NB4 (cell line): ENCODE results near the gene DCLRE1B.
A peak's percentile ranks its signal among the peaks of the same experiment; 100 is the strongest.

Source experiments
- DNase-seq: peaks from one replicate; pipeline ENCODE4 v3.0.0; 2010; ENCODE audit warnings: low read depth
- H3K4me3 ChIP-seq: one replicate; pipeline ENCODE4 v1.5.1; 2011; ENCODE audit warnings: mild to moderate bottlenecking, low read depth, low read length, moderate library complexity
- CTCF ChIP-seq: IDR thresholded peaks from one replicate; pipeline ENCODE4 v1.5.1; 2012; ENCODE audit warnings: low read depth, low read length
- MAX ChIP-seq: IDR thresholded peaks from 2 replicates; pipeline ENCODE4 v1.6.1; 2011; ENCODE audit warnings: low read depth, low read length
- MYC ChIP-seq: IDR thresholded peaks from 2 replicates; pipeline ENCODE4 v1.6.1; 2011; ENCODE audit warnings: low read depth, low read length
- POLR2A ChIP-seq: IDR thresholded peaks from 2 replicates; pipeline ENCODE4 v1.6.1; 2011; ENCODE audit warnings: mild to moderate bottlenecking; ENCODE audit not compliant: insufficient read length; ENCODE audit errors: extremely low read depth

The DCLRE1B gene

DNA sequence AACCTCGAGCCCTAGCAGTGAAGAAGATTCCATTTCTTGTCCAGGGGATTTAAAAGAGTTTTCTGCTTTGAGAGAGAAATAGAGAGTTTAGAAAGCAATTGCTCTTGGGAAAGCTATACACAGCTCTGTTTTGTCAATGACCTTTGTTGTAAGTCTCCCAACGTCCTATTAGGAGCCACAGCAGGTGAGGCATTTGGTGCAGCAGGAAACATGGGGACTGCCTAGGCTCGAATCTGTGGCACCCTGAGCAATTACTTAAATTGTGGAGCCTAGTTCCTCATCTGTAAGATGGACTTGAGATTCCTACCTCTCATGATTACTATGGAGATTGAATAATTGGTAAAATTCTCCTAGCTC, 8.2 kb downstream of the DCLRE1B start:
- no peak for DNase-seq
- TF ChIP-seq MAX: no peak
- TF ChIP-seq CTCF: no peak
- TF ChIP-seq POLR2A: no peak
- no peak for TF ChIP-seq MYC
- no peak overlapping the region for H3K4me3 ChIP-seq

DNA sequence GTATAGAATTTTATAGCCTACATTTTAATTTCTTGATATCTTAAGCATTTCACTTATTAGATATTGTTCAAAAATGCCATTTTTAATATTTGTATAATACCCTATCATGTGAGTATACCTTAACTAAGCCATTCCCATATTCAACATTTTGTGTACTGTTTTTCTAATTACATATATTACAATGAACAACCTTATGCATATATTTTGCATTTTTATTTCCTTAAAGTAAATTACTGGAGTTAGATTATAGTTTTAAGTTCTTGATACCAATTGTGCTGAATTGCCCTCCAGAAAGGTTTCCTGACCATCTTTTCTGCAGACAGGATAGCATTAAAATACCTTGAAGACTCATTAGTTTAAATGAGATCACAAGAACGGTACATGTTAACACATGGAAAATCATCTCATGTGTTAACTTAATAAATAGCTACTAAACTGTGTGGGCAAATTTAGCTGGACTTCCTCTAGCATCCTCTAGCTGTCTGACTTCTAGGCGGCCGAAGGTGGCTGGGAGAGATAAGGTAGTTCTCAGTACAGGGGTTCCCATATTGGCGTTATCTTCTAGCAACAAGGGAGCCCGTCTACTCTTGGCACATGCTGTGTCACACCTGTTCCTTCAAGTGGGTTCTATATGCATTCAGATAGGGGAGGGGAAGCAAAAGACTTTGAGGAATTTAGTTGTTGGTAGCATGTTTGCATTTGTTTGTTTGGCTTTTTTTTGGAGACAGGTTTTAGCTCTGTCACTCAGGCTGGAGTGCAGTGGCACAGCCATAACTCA, 8.9 kb downstream of the DCLRE1B start:
- DNase-seq: no peak
- H3K4me3 ChIP-seq: no peak overlapping the region
- TF ChIP-seq MAX (no peak), MYC (no peak), CTCF (no peak), POLR2A (no peak)

DNA sequence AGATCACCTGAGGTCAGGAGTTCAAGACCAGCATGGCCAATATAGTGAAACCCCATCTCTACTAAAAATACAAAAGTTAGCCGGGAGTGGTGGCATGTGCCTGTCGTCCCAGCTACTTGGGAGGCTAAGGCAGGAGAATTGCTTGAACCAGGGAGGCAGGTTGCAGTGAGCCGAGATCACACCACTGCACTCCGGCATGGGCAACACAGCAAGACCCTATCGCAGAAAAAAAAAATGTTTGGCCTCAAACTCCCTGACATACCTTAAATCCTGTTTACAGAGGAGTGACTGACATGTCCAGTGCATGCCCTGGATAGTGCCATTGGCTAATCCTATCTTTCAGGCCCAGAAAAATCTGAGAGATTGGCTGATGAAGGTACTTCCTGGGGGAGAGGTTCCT, 11.8 kb downstream of the DCLRE1B start:
- TF ChIP-seq MYC (no peak), MAX (no peak)
- no peak for DNase-seq

GRCh38 chr1:113917400-113918082, 12.4 kb downstream of the DCLRE1B start:
- H3K4me3 ChIP-seq: no peak overlapping the region
- peak; percentile 29 for DNase-seq
- TF ChIP-seq POLR2A: no peak
- TF ChIP-seq MAX: no peak
- TF ChIP-seq CTCF: no peak
- no peak for TF ChIP-seq MYC

More for the DNA sequence above, 11.8 kb downstream of the DCLRE1B start:
- no peak overlapping the region for H3K4me3 ChIP-seq

DNA sequence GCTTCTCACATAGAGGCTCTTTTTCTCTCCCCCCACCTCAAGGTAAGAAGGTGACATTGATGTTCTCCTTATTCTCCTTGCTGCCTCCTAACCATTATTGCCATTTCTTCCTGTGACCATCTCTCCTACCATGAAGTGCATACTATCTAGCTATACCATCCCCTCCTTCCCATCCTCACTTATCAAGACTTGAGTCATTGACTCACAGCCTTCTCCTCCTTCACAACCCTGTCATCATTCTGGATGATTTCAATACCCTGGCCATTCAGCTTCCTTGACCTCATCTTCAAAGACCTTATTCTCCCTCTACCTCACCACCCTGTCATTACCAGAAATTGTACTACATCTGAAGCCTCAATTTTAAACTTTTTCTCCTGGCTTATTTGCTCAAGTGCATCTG, 13.1 kb downstream of the DCLRE1B start:
- no peak for DNase-seq
- no peak for TF ChIP-seq MYC
- no peak for TF ChIP-seq CTCF

DNA sequence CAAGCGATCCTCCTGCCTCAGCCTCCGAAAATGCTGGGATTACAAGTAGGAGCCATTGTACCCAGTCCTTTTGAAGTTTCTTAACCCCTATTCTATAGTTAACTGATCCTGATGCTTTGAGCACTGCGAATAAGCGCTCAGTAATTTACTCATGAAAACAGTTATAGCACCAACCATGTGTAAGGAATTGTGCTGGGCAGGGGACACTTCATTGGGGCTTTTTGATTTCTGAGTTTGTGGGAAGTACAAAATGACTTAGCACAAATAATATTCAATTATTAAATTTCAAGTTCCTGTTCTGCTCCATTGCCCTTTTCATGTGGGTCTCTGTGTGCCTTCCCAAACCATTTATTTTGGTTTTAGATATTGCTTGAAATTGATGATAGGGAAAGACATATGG, 17.8 kb downstream of the DCLRE1B start:
- TF ChIP-seq POLR2A (no peak), MAX (no peak), CTCF (no peak), MYC (no peak)
- no peak for DNase-seq
- H3K4me3 ChIP-seq: no peak overlapping the region

More for the DNA sequence above, 13.1 kb downstream of the DCLRE1B start:
- no peak overlapping the region for H3K4me3 ChIP-seq
